Upper lobe of left lung (tissue), 6 donors: Measurements from ENCODE around the gene LEMD2. TPM values are rescaled to one million over a fixed set of nuclear protein-coding genes. Genes with fewer than 3 reads are reported as not detected.

Experiments used
- ATAC-seq, 2 donors: fragments of 200-7000 bp; cut with Tn5 transposase; one replicate each; pipeline ENCODE4 v1.9.1; 2022; ENCODE audit warnings: mild to moderate bottlenecking in 2 of 2, moderate library complexity in 2 of 2; ENCODE audit not compliant: low FRiP score in 2 of 2
- DNase-seq, 2 donors: peaks; one replicate each; pipeline ENCODE4 v3.0.0-alpha.2; 2019 to 2020
- H3K27ac ChIP-seq, 4 donors: fragments of 200-600 bp; sonication (generic); one replicate each; pipeline ENCODE4 v1.5.1; 2016 to 2019
- H3K27me3 ChIP-seq, 4 donors: fragments of 200-600 bp; sonication (generic); one replicate each; pipeline ENCODE4 v1.5.1; 2017 to 2019
- H3K36me3 ChIP-seq, 4 donors: fragments of 200-600 bp; sonication (generic); one replicate each; pipeline ENCODE4 v1.5.1; 2016 to 2019
- H3K4me1 ChIP-seq, 4 donors: fragments of 200-600 bp; sonication (generic); one replicate each; pipeline ENCODE4 v1.5.1; 2018 to 2019
- H3K4me3 ChIP-seq, 4 donors: fragments of 200-600 bp; sonication (generic); one replicate each; pipeline ENCODE4 v1.5.1; 2017 to 2019; ENCODE audit warnings: mild to moderate bottlenecking in 2 of 4, moderate library complexity in 1 of 4
- H3K9me3 ChIP-seq, 4 donors: fragments of 200-600 bp; sonication (generic); one replicate each; pipeline ENCODE4 v1.5.1; 2018 to 2019
- EP300 ChIP-seq, 4 donors: sonication (generic); formaldehyde crosslinking; IDR thresholded peaks; one replicate each; pipeline ENCODE4 v1.5.1; 2017; ENCODE audit warnings: antibody characterized with exemption in 4 of 4, control low read depth in 2 of 4
- POLR2A ChIP-seq, 4 donors: fragments of 450-650 bp; IDR thresholded peaks; one replicate each; pipeline ENCODE4 v1.5.1; 2016 to 2017; ENCODE audit warnings: antibody characterized with exemption in 4 of 4, mild to moderate bottlenecking in 2 of 4
- POLR2AphosphoS5 ChIP-seq, 2 donors: sonication (generic); formaldehyde crosslinking; IDR thresholded peaks; one replicate each; pipeline ENCODE4 v1.5.1; 2017; ENCODE audit warnings: antibody characterized with exemption in 2 of 2
- WGBS, 2 donors: methylation state at CpG; one replicate each; pipeline ENCODE4 v1.1.5; 2017 to 2018; 5-methylcytosine and 5-hydroxymethylcytosine counted together
- total RNA-seq, 6 donors: library from RNA; depleted of rRNA in 4 of 6; stranded (reverse); fragments of >200 nt in 4 of 6; gene quantifications; one replicate each; pipeline versions ENCODE4 v1.1.0 to v1.2.1, GENCODE V29; 2016 to 2021
- TF ChIP-seq, protein P1 (sequence below), 6 experiments: fragments of 450-650 bp in 4 of 6; fragments of 200-600 bp in 2 of 6; sonication (generic) in 2 of 6; IDR thresholded peaks; one replicate each; pipeline ENCODE4 v1.5.1; 2016 to 2019; ENCODE audit warnings: antibody characterized with exemption in 6 of 6
- donor health status: DM: no; HTN: no; CAD: no; lungs with moderate emphysema.
- donor health status: DM: no; HTN: yes; CAD: no; lungs with severe emphysema.

LEMD2 gene
- total RNA-seq, 6 donors from 2014 or later = 51.1 to 118 (median 66.2) TPM

DNA sequence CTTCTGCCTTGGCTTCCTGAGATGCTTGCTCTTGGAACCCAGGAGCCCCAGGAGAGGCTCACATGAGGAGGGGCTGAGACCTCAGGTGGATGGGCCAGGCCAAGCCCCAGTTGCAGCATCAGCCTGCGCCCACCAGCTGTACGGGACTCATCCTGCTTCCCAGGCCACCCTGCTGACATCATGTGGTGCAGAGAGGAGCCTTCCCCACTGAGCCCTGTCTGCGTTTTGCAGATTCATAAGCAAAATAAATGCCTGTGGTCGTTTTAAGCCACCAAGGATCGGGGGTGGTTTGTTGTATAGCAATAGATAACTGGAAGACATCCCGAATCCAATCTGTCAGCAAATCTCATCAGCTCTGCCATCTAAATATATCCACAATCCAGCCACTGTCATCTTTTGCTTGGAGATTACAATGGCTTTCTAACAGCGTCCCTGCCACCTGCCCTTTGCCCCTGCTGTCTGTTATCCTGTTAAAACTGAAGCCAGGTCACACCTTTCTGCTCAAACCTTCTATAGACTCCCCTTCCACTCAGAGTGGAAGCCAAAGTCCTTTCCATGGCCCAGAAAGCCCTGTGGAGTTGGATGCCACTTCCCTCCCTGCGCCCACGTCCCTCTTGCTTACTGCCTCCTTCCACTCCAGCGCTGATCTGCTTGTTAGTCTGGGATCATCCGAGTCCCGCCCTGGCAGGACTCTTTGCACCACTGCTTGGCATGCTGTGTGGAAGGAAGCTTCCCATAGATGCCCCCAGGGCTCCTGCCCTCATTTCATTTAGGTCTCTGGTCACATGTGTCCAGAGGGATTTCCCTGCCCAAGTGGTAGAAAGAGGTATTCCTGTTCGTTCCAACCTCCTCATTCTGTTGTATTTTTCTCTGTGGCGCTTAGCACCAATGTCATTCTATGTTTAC, 38.9 kb upstream of the LEMD2 start:
- TF ChIP-seq POLR2AphosphoS5 (IDR thresholded peaks at IDR 0.05) (no peak), EP300 (IDR thresholded peaks at IDR 0.05) (no peak)
- TF ChIP-seq, protein P1, sequence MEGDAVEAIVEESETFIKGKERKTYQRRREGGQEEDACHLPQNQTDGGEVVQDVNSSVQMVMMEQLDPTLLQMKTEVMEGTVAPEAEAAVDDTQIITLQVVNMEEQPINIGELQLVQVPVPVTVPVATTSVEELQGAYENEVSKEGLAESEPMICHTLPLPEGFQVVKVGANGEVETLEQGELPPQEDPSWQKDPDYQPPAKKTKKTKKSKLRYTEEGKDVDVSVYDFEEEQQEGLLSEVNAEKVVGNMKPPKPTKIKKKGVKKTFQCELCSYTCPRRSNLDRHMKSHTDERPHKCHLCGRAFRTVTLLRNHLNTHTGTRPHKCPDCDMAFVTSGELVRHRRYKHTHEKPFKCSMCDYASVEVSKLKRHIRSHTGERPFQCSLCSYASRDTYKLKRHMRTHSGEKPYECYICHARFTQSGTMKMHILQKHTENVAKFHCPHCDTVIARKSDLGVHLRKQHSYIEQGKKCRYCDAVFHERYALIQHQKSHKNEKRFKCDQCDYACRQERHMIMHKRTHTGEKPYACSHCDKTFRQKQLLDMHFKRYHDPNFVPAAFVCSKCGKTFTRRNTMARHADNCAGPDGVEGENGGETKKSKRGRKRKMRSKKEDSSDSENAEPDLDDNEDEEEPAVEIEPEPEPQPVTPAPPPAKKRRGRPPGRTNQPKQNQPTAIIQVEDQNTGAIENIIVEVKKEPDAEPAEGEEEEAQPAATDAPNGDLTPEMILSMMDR (IDR thresholded peaks at IDR 0.05) = no peak
- no peak for ATAC-seq
- H3K9me3 ChIP-seq = no peaks in the 10 kb centered on the region
- no peaks in the 10 kb centered on the region for H3K36me3 ChIP-seq
- no peak overlapping the region for H3K27ac ChIP-seq
- H3K4me1 ChIP-seq = peaks cover 7 to 10% (median 8%) of the 10 kb centered on the region in 4 donors
- no peak overlapping the region for H3K4me3 ChIP-seq
- 74 to 76% methylated on average over 14 of the region's 14 CpGs for WGBS, 2 donors
- no peak for DNase-seq
- H3K27me3 ChIP-seq = no peaks in the 10 kb centered on the region

DNA sequence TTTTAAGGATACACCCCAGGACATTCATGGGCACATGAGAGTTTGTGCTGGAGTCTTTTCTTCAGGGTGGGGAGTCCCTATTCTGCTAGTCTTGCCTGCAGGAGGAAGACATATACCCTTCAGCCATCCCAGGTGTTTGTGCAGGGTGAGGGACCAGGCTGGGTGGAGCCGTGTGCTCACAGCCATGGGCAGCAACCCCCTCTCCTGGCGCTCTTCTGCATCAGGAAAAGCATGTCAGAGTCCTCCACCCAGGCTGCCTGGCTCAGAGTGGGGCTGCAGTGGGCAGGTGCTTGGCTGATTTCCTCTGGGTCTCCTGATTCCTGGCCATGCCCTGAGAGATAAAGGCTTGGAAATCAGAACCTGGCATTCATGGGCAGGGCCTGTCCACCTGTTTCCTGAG, 37.6 kb upstream of the LEMD2 start:
- TF ChIP-seq EP300 (IDR thresholded peaks at IDR 0.05) (no peak), POLR2A (IDR thresholded peaks at IDR 0.05) (no peak), POLR2AphosphoS5 (IDR thresholded peaks at IDR 0.05) (no peak)
- TF ChIP-seq, protein P1 (IDR thresholded peaks at IDR 0.05) = no peak
- no peak for DNase-seq

DNA sequence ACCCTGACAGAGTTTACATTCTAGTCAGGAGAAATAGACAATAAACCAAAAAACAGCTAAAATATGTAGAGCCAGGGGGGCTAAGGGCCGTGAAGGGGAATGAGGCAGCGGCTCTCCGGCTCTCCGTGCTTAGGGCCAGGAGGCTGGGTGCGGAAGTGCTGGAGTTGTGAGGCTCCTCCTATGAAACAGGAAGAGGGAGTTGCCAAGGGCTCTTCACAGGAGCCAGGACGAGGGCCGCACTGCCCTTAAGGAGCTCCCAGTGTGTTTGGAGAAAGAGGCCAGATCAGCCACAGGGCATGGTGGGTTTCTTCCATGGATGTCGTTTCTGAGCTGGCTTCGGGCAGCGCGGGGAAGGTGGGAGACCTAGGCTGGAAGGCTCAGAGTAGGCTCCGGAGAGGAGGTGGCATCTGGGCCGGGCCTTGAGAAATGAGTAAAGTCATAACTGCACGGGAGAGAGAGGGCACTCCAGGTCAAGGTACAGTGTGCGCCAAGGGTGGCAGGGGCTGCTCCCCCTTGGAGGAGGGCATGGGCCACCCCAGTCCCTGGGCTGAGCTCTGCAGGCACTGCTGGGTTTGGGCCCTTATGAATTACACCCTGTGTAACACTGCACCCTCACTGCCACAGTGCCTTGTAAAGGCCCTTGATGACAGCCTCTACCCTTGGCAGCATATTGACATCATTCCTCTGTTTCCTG, 35.7 kb upstream of the LEMD2 start:
- 28 to 45% methylated on average over 14 to 15 of the region's 15 CpGs for WGBS, 2 donors
- Histone ChIP-seq H3K9me3 (no peaks in the 10 kb centered on the region), H3K27me3 (no peaks in the 10 kb centered on the region), H3K27ac (peak overlapping the region in 2 of 4 donors; percentile 39 to 61), H3K4me1 (peaks cover 7 to 10% (median 8%) of the 10 kb centered on the region in 4 donors), H3K4me3 (peak overlapping the region in 2 of 4 donors; percentile 17 to 33), H3K36me3 (no peaks in the 10 kb centered on the region)
- ATAC-seq = peak; percentile 63 to 77
- TF ChIP-seq, protein P1 (IDR thresholded peaks at IDR 0.05) = no peak
- no peak for TF ChIP-seq EP300 (IDR thresholded peaks at IDR 0.05)
- TF ChIP-seq POLR2AphosphoS5 (IDR thresholded peaks at IDR 0.05) = no peak
- peak in 1 of 4 donors; percentile 20 for TF ChIP-seq POLR2A (IDR thresholded peaks at IDR 0.05)
- peak in 1 of 2 donors; percentile 79 for DNase-seq

More for the DNA sequence above, 37.6 kb upstream of the LEMD2 start:
- 37% methylated on average over 2 of the region's 2 CpGs; no CpG with 5 or more reads in 1 of the 2 donors for WGBS, 2 donors
- H3K4me3 ChIP-seq = no peak overlapping the region
- no peaks in the 10 kb centered on the region for H3K27me3 ChIP-seq
- no peaks in the 10 kb centered on the region for H3K36me3 ChIP-seq
- H3K4me1 ChIP-seq = peaks cover 7 to 10% (median 8%) of the 10 kb centered on the region in 4 donors
- H3K9me3 ChIP-seq = no peaks in the 10 kb centered on the region
- H3K27ac ChIP-seq = no peak overlapping the region
- ATAC-seq = no peak

DNA sequence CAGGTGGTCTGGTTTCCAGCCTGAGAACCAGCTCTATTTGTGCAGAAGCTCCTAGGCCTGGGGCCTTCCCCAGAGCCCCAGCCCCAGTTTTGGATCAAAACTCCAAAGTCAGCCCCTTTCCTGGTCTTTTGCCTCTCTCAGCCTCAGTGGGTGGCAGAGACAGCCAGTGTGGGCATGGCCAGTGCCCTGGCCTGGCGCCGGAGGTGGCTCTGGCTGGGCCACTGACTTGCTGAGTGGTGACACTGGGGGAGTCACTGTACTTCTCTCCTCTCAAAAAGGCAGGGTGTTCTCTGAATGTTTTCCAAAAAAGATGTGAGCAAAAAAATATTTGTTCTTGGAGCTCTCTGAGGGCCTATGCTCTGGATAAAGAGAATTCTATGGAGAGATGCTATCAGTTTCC, 34.9 kb upstream of the LEMD2 start:
- Histone ChIP-seq H3K36me3 (no peaks in the 10 kb centered on the region), H3K4me1 (peaks cover 7 to 10% (median 8%) of the 10 kb centered on the region in 4 donors), H3K9me3 (no peaks in the 10 kb centered on the region), H3K27me3 (no peaks in the 10 kb centered on the region), H3K27ac (no peak overlapping the region), H3K4me3 (no peak overlapping the region)
- DNase-seq (no peak), ATAC-seq (no peak)
- 61% methylated on average over 2 of the region's 2 CpGs; no CpG with 5 or more reads in 1 of the 2 donors for WGBS, 2 donors
- TF ChIP-seq POLR2A (IDR thresholded peaks at IDR 0.05) (no peak), EP300 (IDR thresholded peaks at IDR 0.05) (no peak), POLR2AphosphoS5 (IDR thresholded peaks at IDR 0.05) (no peak)
- TF ChIP-seq, protein P1 (IDR thresholded peaks at IDR 0.05) = no peak
